ENCODE results near the gene EPYC.

DNA sequence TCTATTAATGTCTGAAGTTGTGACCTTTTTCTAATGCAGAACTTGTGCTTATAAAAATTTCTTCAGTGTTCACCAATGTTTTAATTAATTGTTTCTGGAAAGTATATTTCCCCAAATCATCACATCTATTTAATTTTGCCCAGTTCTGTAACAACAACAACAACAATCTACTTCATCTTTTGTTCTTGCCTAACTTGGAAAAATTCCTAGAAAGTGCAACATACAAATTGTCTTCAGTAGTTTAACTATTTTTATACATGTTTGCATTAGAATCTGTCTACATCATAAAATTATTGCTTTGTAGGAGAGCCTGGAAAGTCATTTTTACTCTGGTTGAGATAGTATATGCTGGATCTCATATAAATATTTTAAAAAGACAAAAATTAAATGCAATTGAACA, 88.3 kb downstream of the EPYC start:
- TF ChIP-seq, protein P1, sequence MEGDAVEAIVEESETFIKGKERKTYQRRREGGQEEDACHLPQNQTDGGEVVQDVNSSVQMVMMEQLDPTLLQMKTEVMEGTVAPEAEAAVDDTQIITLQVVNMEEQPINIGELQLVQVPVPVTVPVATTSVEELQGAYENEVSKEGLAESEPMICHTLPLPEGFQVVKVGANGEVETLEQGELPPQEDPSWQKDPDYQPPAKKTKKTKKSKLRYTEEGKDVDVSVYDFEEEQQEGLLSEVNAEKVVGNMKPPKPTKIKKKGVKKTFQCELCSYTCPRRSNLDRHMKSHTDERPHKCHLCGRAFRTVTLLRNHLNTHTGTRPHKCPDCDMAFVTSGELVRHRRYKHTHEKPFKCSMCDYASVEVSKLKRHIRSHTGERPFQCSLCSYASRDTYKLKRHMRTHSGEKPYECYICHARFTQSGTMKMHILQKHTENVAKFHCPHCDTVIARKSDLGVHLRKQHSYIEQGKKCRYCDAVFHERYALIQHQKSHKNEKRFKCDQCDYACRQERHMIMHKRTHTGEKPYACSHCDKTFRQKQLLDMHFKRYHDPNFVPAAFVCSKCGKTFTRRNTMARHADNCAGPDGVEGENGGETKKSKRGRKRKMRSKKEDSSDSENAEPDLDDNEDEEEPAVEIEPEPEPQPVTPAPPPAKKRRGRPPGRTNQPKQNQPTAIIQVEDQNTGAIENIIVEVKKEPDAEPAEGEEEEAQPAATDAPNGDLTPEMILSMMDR (IDR thresholded peaks at IDR 0.05), result no peak
- TF ChIP-seq POLR2A (IDR thresholded peaks at IDR 0.05), result no peak
